Thoracic aorta (tissue), 2 donors: Measurements from ENCODE around the gene DCLK3. TPM values are rescaled to one million over a fixed set of nuclear protein-coding genes. Genes with fewer than 3 reads are reported as not detected.

ENCODE experiments used
- ATAC-seq: fragments of 150-250 bp; one replicate; pipeline ENCODE4 v1.8.0; 2017; ENCODE audit warnings: low read depth; ENCODE audit not compliant: insufficient number of reproducible peaks, low FRiP score
- DNase-seq: peaks from one replicate; pipeline ENCODE4 v3.0.0-alpha.2; 2020; ENCODE audit warnings: low spot score
- H3K27ac ChIP-seq, 2 donors: fragments of 200-600 bp; sonication (generic); 1 replicate in 1 of 2; 2 replicates in 1 of 2; pipeline ENCODE4 v1.5.1; 2016; ENCODE audit warnings: mild to moderate bottlenecking in 2 of 2, moderate library complexity in 2 of 2
- H3K27me3 ChIP-seq: fragments of 200-600 bp; sonication (generic); replicated peaks from 2 replicates; pipeline ENCODE4 v1.6.0; 2016; ENCODE audit warnings: mild to moderate bottlenecking; ENCODE audit not compliant: insufficient read depth
- H3K36me3 ChIP-seq: fragments of 200-600 bp; sonication (generic); one replicate; pipeline ENCODE4 v1.5.1; 2016
- H3K4me1 ChIP-seq, 2 donors: fragments of 200-600 bp; sonication (generic); 1 replicate in 1 of 2; 2 replicates in 1 of 2; pipeline versions ENCODE4 v1.5.1 to v1.6.0; 2016; ENCODE audit warnings: low read depth in 2 of 2, mild to moderate bottlenecking in 1 of 2; ENCODE audit not compliant: control insufficient read depth in 1 of 2
- H3K4me3 ChIP-seq: fragments of 200-600 bp; sonication (generic); 2 replicates; pipeline ENCODE4 v1.5.1; 2016; ENCODE audit warnings: mild to moderate bottlenecking
- H3K9me3 ChIP-seq: fragments of 200-600 bp; sonication (generic); 2 replicates; pipeline ENCODE4 v1.5.1; 2016
- CTCF ChIP-seq: fragments of 200-600 bp; sonication (generic); IDR thresholded peaks from one replicate; pipeline ENCODE4 v1.5.1; 2019; ENCODE audit warnings: antibody characterized with exemption
- total RNA-seq, 2 donors: library from RNA; depleted of rRNA; stranded (reverse); fragments of >200 nt; gene quantifications; one replicate each; pipeline versions ENCODE4 v1.1.0 to v1.2.3, GENCODE V29; 2016

The DCLK3 gene
- total RNA-seq, 2 donors from 2014 or later: 0.14 TPM; not detected in 1

DNA sequence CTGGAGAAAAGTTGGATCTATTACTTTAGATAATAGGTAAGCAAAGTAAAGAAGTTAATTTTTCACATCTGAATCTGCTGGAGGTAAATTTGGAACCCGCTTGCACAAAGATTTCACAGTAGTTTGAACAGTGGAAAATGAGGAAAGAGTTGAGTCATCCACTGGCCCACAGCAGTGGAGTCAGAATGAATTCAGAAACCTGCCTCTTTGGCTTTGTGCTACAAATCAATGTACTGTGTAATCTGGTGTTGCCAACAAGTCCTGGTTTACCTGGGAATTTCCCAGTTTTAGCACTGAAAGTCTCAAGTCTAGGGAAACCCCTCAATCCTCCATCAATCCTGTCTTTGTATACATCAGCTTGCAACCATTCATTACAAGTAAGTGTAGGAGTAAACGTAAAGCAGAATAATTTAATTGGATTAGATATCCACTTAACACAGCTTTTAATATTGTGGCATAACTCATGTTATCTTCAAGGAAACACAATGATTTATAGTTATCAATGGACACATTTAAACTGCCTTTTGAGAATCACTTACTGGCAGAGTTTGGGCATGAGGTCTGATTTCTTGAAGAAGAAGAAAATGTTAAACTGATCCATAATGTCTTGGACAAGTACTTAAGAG is 100.6 kb downstream of the DCLK3 start:
- ATAC-seq (no peak), DNase-seq (no peak)
- Histone ChIP-seq H3K27ac (no peak overlapping the region), H3K9me3 (no peaks in the 10 kb centered on the region), H3K36me3 (no peaks in the 10 kb centered on the region), H3K4me3 (no peak overlapping the region), H3K27me3 (no peaks in the 10 kb centered on the region), H3K4me1 (no peaks in the 10 kb centered on the region)
- TF ChIP-seq CTCF: no peak

GRCh38 chr3:36662626-36663025 is 101.7 kb downstream of the DCLK3 start:
- H3K4me3 ChIP-seq: no peak overlapping the region
- no peak for ATAC-seq
- TF ChIP-seq CTCF: no peak

More at GRCh38 chr3:36662626-36663025, 101.7 kb downstream of the DCLK3 start:
- no peaks in the 10 kb centered on the region for H3K4me1 ChIP-seq
- H3K9me3 ChIP-seq: no peaks in the 10 kb centered on the region
- no peak for DNase-seq
- no peak overlapping the region for H3K27ac ChIP-seq
- H3K36me3 ChIP-seq: no peaks in the 10 kb centered on the region
- no peaks in the 10 kb centered on the region for H3K27me3 ChIP-seq

Other genes starting within 250 kb of the DCLK3 start
- 10 to 100 TPM; 21.3 to 31.6 TPM for gene TRANK1, start 180.5 kb upstream of the DCLK3 start, total RNA-seq
- 10 to 100 TPM; 11.2 to 32.6 TPM for gene EPM2AIP1, start 228.6 kb upstream of the DCLK3 start, total RNA-seq
- 10 to 100 TPM; 33.6 to 75.6 TPM for gene MLH1, start 229.0 kb upstream of the DCLK3 start, total RNA-seq